ENCODE measurements around the gene SSBP2.

SSBP2 gene

GRCh38 chr5:81400375-81400774 is 350.5 kb downstream of the SSBP2 start:
- no peak for DNase-seq (ENCODE audit: low read depth in 2 of 2, low spot score in 1 of 2)

GRCh38 chr5:81398741-81399140 is 352.2 kb downstream of the SSBP2 start:
- DNase-seq (ENCODE audit: low read depth in 2 of 2, low spot score in 1 of 2): no peak

- DNase-seq (ENCODE audit: low read depth in 2 of 2, low spot score in 1 of 2): no peak
Measured at GRCh38 chr5:81397176-81397575, 353.7 kb downstream of the SSBP2 start.

- DNase-seq (ENCODE audit: low read depth in 2 of 2, low spot score in 1 of 2): no peak
Measured at GRCh38 chr5:81395262-81395661, 355.6 kb downstream of the SSBP2 start.

GRCh38 chr5:81393783-81394718 is 356.8 kb downstream of the SSBP2 start, which contains the start of gene ACOT12:
Gene ACOT12, minus strand, starts transcription at chr5:81394134. Its CDS starts 20 bp downstream, at chr5:81394114.
- no peak for DNase-seq (ENCODE audit: low read depth in 2 of 2, low spot score in 1 of 2)

GRCh38 chr5:81393430-81393782 is 357.5 kb downstream of the SSBP2 start:
- DNase-seq (ENCODE audit: low read depth in 2 of 2, low spot score in 1 of 2): no peak

GRCh38 chr5:81389025-81389424 is 361.9 kb downstream of the SSBP2 start:
- DNase-seq (ENCODE audit: low read depth in 2 of 2, low spot score in 1 of 2): no peak

GRCh38 chr5:81388169-81388568 is 362.7 kb downstream of the SSBP2 start:
- no peak for DNase-seq (ENCODE audit: low read depth in 2 of 2, low spot score in 1 of 2)

GRCh38 chr5:81383867-81384266 is 367.0 kb downstream of the SSBP2 start:
- no peak for DNase-seq (ENCODE audit: low read depth in 2 of 2, low spot score in 1 of 2)

- DNase-seq (ENCODE audit: low read depth in 2 of 2, low spot score in 1 of 2): no peak
Measured at GRCh38 chr5:81371354-81371876, 379.5 kb downstream of the SSBP2 start.

GRCh38 chr5:81370912-81371311 is 380.0 kb downstream of the SSBP2 start:
- DNase-seq (ENCODE audit: low read depth in 2 of 2, low spot score in 1 of 2): no peak

GRCh38 chr5:81365541-81365940 is 385.4 kb downstream of the SSBP2 start:
- no peak for DNase-seq (ENCODE audit: low read depth in 2 of 2, low spot score in 1 of 2)

GRCh38 chr5:81363093-81363871 is 387.6 kb downstream of the SSBP2 start:
- DNase-seq (ENCODE audit: low read depth in 2 of 2, low spot score in 1 of 2): no peak

All from stimulated activated CD8-positive, alpha-beta memory T cell treated with anti-CD3 and anti-CD28 coated beads, Interleukin-4, amount 100 ng/mL, for 4 hours (primary cell).